Measurements from ENCODE around the gene ANTXRL.
"Not testable (repeated sequence)": the region's sequence is repeated elsewhere in the genome, so short reads cannot be mapped to it uniquely, and the experiment has no call there.

ANTXRL gene

GRCh38 chr10:46375406-46375805, 88.6 kb downstream of the ANTXRL start, which contains the start of gene ANXA8L1:
Gene ANXA8L1 (plus strand): TSS chr10:46375776. CDS start chr10:46375852, 76 bp downstream.
- not testable (repeated sequence) for DNase-seq

GRCh38 chr10:46377022-46377421, 90.2 kb downstream of the ANTXRL start:
- DNase-seq: not testable (repeated sequence)

- DNase-seq: not testable (repeated sequence)
These were observed 90.9 kb downstream of the ANTXRL start for GRCh38 chr10:46377651-46378050.

GRCh38 chr10:46378108-46378507, 91.3 kb downstream of the ANTXRL start:
- DNase-seq: not testable (repeated sequence)

GRCh38 chr10:46379233-46379848, 92.5 kb downstream of the ANTXRL start:
- not testable (repeated sequence) for DNase-seq
